GM12873 (cell line): ENCODE measurements around the gene LSMEM2.

Source experiments
- CTCF ChIP-seq: IDR thresholded peaks from 2 replicates; pipeline ENCODE4 v1.5.1; 2012; ENCODE audit warnings: low read depth, mild to moderate bottlenecking, moderate library complexity, low read length, control low read depth; ENCODE audit not compliant: insufficient read depth; ENCODE audit errors: missing control alignments

LSMEM2 gene

GRCh38 chr3:50246517-50246954 is 32.4 kb upstream of the LSMEM2 start:
- no peak for TF ChIP-seq CTCF

- no peak for TF ChIP-seq CTCF
These were observed 30.5 kb upstream of the LSMEM2 start for GRCh38 chr3:50248387-50248786.

GRCh38 chr3:50249457-50249856 is 29.4 kb upstream of the LSMEM2 start:
- no peak for TF ChIP-seq CTCF

- no peak for TF ChIP-seq CTCF
These were observed 28.4 kb upstream of the LSMEM2 start for GRCh38 chr3:50250514-50250913.

- TF ChIP-seq CTCF = no peak
These were observed 27.7 kb upstream of the LSMEM2 start for GRCh38 chr3:50251220-50251619.

GRCh38 chr3:50254577-50255250 is 24.2 kb upstream of the LSMEM2 start:
- TF ChIP-seq CTCF = no peak

GRCh38 chr3:50255251-50255615 is 23.7 kb upstream of the LSMEM2 start:
- TF ChIP-seq CTCF = no peak
